ENCODE results near the gene KLF7. TPM values are rescaled to one million over a fixed set of nuclear protein-coding genes. Genes with fewer than 3 reads are reported as not detected.

Gene KLF7
- total and polyA plus RNA-seq, 4 donors = 1.9 to 11.5 (median 4.5) TPM

GRCh38 chr2:207140265-207140664 lies 25.5 kb downstream of the KLF7 start:
- H3K36me3 ChIP-seq (ENCODE audit: control insufficient read depth in 4 of 4, insufficient read depth in 3 of 4, low read depth in 1 of 4, low read length in 3 of 4) = no peaks in the 10 kb centered on the region
- DNase-seq (ENCODE audit: low spot score) = no peak
- no peaks in the 10 kb centered on the region for H3K27me3 ChIP-seq (ENCODE audit: control insufficient read depth in 4 of 4, insufficient read depth in 4 of 4, low read length in 3 of 4)
- TF ChIP-seq RAD21 (IDR thresholded peaks at IDR 0.05) (no peak), FOXA2 (IDR thresholded peaks at IDR 0.05) (no peak), JUND (IDR thresholded peaks at IDR 0.05) (no peak), EGR1 (IDR thresholded peaks at IDR 0.05; ENCODE audit: low read depth in 2 of 2) (no peak)
- H3K9ac ChIP-seq (ENCODE audit: low read depth in 1 of 2, low read length in 2 of 2) = no peak overlapping the region
- no peak overlapping the region for H3K4me3 ChIP-seq (ENCODE audit: low read depth in 1 of 3, low read length in 3 of 3)
- H3K9me3 ChIP-seq (ENCODE audit: control insufficient read depth in 4 of 4, low read length in 3 of 4) = no peaks in the 10 kb centered on the region
- H3K27ac ChIP-seq (ENCODE audit: low read depth in 1 of 2, low read length in 2 of 2) = no peak overlapping the region
- peaks cover 0 to 16% (median 7%) of the 10 kb centered on the region in 4 donors for H3K4me1 ChIP-seq (ENCODE audit: control insufficient read depth in 4 of 4, insufficient read depth in 4 of 4, low read length in 3 of 4)

DNA sequence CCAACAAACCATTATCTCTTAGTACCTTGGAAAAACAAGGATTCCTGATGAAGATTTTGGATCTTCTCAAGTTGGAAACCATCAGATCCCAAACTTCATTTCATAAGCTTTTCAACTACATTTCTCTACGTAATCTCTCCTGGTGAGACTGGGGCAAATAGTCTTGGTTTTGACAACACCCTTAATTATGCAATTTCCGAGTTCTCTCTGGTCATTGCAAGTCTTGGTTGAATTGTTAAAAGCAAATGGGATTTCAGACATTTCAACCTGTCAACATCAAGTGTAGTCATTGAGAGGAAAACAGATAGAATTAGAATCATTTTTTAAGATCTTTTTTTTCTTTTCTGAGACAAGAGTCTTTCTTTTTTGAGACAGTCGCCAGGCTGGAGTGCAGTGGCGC lies 26.2 kb downstream of the KLF7 start:
- peaks cover 0 to 16% (median 7%) of the 10 kb centered on the region in 4 donors for H3K4me1 ChIP-seq (ENCODE audit: control insufficient read depth in 4 of 4, insufficient read depth in 4 of 4, low read length in 3 of 4)
- WGBS = 94% methylated on average over 4 of the region's 4 CpGs
- no peaks in the 10 kb centered on the region for H3K27me3 ChIP-seq (ENCODE audit: control insufficient read depth in 4 of 4, insufficient read depth in 4 of 4, low read length in 3 of 4)
- H3K9ac ChIP-seq (ENCODE audit: low read depth in 1 of 2, low read length in 2 of 2) = no peak overlapping the region
- no peaks in the 10 kb centered on the region for H3K9me3 ChIP-seq (ENCODE audit: control insufficient read depth in 4 of 4, low read length in 3 of 4)
- no peak overlapping the region for H3K4me3 ChIP-seq (ENCODE audit: low read depth in 1 of 3, low read length in 3 of 3)
- no peak overlapping the region for H3K27ac ChIP-seq (ENCODE audit: low read depth in 1 of 2, low read length in 2 of 2)
- DNase-seq (ENCODE audit: low spot score) = no peak
- TF ChIP-seq, protein P1, sequence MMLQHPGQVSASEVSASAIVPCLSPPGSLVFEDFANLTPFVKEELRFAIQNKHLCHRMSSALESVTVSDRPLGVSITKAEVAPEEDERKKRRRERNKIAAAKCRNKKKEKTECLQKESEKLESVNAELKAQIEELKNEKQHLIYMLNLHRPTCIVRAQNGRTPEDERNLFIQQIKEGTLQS (IDR thresholded peaks at IDR 0.05) = no peak
- TF ChIP-seq HNF4A (conservative IDR thresholded peaks at IDR 0.05) (no peak), HNF4G (IDR thresholded peaks at IDR 0.05) (no peak), FOXA1 (IDR thresholded peaks at IDR 0.05) (no peak)
- TF ChIP-seq, protein P2, sequence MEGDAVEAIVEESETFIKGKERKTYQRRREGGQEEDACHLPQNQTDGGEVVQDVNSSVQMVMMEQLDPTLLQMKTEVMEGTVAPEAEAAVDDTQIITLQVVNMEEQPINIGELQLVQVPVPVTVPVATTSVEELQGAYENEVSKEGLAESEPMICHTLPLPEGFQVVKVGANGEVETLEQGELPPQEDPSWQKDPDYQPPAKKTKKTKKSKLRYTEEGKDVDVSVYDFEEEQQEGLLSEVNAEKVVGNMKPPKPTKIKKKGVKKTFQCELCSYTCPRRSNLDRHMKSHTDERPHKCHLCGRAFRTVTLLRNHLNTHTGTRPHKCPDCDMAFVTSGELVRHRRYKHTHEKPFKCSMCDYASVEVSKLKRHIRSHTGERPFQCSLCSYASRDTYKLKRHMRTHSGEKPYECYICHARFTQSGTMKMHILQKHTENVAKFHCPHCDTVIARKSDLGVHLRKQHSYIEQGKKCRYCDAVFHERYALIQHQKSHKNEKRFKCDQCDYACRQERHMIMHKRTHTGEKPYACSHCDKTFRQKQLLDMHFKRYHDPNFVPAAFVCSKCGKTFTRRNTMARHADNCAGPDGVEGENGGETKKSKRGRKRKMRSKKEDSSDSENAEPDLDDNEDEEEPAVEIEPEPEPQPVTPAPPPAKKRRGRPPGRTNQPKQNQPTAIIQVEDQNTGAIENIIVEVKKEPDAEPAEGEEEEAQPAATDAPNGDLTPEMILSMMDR (IDR thresholded peaks at IDR 0.05; ENCODE audit: low read depth, low read length, missing input control) = no peak
- no peaks in the 10 kb centered on the region for H3K36me3 ChIP-seq (ENCODE audit: control insufficient read depth in 4 of 4, insufficient read depth in 3 of 4, low read depth in 1 of 4, low read length in 3 of 4)

GRCh38 chr2:207138627-207139297 lies 27.0 kb downstream of the KLF7 start:
- H3K27ac ChIP-seq (ENCODE audit: low read depth in 1 of 2, low read length in 2 of 2) = no peak overlapping the region
- H3K36me3 ChIP-seq (ENCODE audit: control insufficient read depth in 4 of 4, insufficient read depth in 3 of 4, low read depth in 1 of 4, low read length in 3 of 4) = no peaks in the 10 kb centered on the region
- no peak for DNase-seq (ENCODE audit: low spot score)
- no peak overlapping the region for H3K4me3 ChIP-seq (ENCODE audit: low read depth in 1 of 3, low read length in 3 of 3)
- 90% methylated on average over 9 of the region's 9 CpGs for WGBS
- H3K4me1 ChIP-seq (ENCODE audit: control insufficient read depth in 4 of 4, insufficient read depth in 4 of 4, low read length in 3 of 4) = peaks cover 0 to 13% (median 6%) of the 10 kb centered on the region in 4 donors
- no peak for TF ChIP-seq ZBTB33 (IDR thresholded peaks at IDR 0.05)
- TF ChIP-seq, protein P1 (IDR thresholded peaks at IDR 0.05) = no peak
- TF ChIP-seq RXRA (IDR thresholded peaks at IDR 0.05) = no peak
- TF ChIP-seq NR2F2 (IDR thresholded peaks at IDR 0.05) = no peak
- TF ChIP-seq EGR1 (IDR thresholded peaks at IDR 0.05; ENCODE audit: low read depth in 2 of 2) = no peak
- no peaks in the 10 kb centered on the region for H3K27me3 ChIP-seq (ENCODE audit: control insufficient read depth in 4 of 4, insufficient read depth in 4 of 4, low read length in 3 of 4)
- no peaks in the 10 kb centered on the region for H3K9me3 ChIP-seq (ENCODE audit: control insufficient read depth in 4 of 4, low read length in 3 of 4)
- H3K9ac ChIP-seq (ENCODE audit: low read depth in 1 of 2, low read length in 2 of 2) = no peak overlapping the region

Data from liver (tissue), 9 donors.